ENCODE measurements around the gene RBM17.

- TF ChIP-seq POLR2A (IDR thresholded peaks at IDR 0.05) (no peak), CTCF (IDR thresholded peaks at IDR 0.05) (no peak)
Measured at GRCh38 chr10:6109444-6109775, 20.6 kb downstream of the RBM17 start.
